Activated CD4-positive, alpha-beta T cell treated with anti-CD3 and anti-CD28 coated beads, Interleukin-2, amount 10 ng/mL, durations not matched to agents 24 days and 14 days (primary cell): ENCODE data around the gene EMX1. TPM values are rescaled to one million over a fixed set of nuclear protein-coding genes. Genes with fewer than 3 reads are reported as not detected.

Experiments
- DNase-seq: peaks from one replicate; pipeline ENCODE4 v3.0.0; 2022
- H3K27ac Mint-ChIP-seq: one replicate; pipeline ENCODE4 v1.8.0; 2022; ENCODE audit warnings: mild to moderate bottlenecking, mixed read lengths
- H3K27me3 Mint-ChIP-seq: one replicate; pipeline ENCODE4 v1.8.0; 2022; ENCODE audit warnings: mixed read lengths
- H3K36me3 Mint-ChIP-seq: one replicate; pipeline ENCODE4 v1.8.0; 2022; ENCODE audit warnings: low read depth, mild to moderate bottlenecking, mixed read lengths
- H3K4me1 Mint-ChIP-seq: one replicate; pipeline ENCODE4 v1.8.0; 2021; ENCODE audit warnings: mixed read lengths
- H3K4me3 Mint-ChIP-seq: one replicate; pipeline ENCODE4 v1.8.0; 2022; ENCODE audit warnings: mild to moderate bottlenecking, moderate library complexity, mixed read lengths
- H3K9me3 Mint-ChIP-seq: one replicate; pipeline ENCODE4 v1.8.0; 2021; ENCODE audit warnings: mixed read lengths
- intact Hi-C: fragments of 100-400 bp; cut with micrococcal nuclease; formaldehyde crosslinking; loops from one replicate; pipeline ENCODE4 v1.15.1; 2023
- total RNA-seq: library from RNA; stranded (reverse); gene quantifications from 2 replicates; pipeline ENCODE4 v1.2.3, GENCODE V29; 2022

The EMX1 gene
- total RNA-seq, 1 donor from 2014 or later: not detected

GRCh38 chr2:72924353-72925240, 7.3 kb downstream of the EMX1 start:
- no peak overlapping the region for H3K27ac Mint-ChIP-seq
- peaks cover 49% of the 10 kb centered on the region for H3K27me3 Mint-ChIP-seq
- H3K36me3 Mint-ChIP-seq: no peaks in the 10 kb centered on the region
- no peaks in the 10 kb centered on the region for H3K9me3 Mint-ChIP-seq
- no peak overlapping the region for H3K4me3 Mint-ChIP-seq
- intact Hi-C loops: no loop called here
- H3K4me1 Mint-ChIP-seq: peaks cover 4% of the 10 kb centered on the region
- DNase-seq: no peak

- Mint-ChIP-seq H3K27me3 (peaks cover 45% of the 10 kb centered on the region), H3K4me3 (no peak overlapping the region), H3K9me3 (no peaks in the 10 kb centered on the region), H3K27ac (no peak overlapping the region), H3K36me3 (no peaks in the 10 kb centered on the region), H3K4me1 (peaks cover 4% of the 10 kb centered on the region)
- DNase-seq: no peak
- intact Hi-C loops: no loop called here
These were observed 8.1 kb downstream of the EMX1 start for GRCh38 chr2:72925328-72925943.

- Mint-ChIP-seq H3K36me3 (no peaks in the 10 kb centered on the region), H3K4me3 (no peak overlapping the region), H3K27me3 (peaks cover 38% of the 10 kb centered on the region), H3K9me3 (no peaks in the 10 kb centered on the region), H3K27ac (no peak overlapping the region), H3K4me1 (peaks cover 4% of the 10 kb centered on the region)
- intact Hi-C loops: no loop called here
- no peak for DNase-seq
These were observed 9.0 kb downstream of the EMX1 start for GRCh38 chr2:72926368-72926767.

GRCh38 chr2:72926811-72927465, 9.6 kb downstream of the EMX1 start:
- no peak overlapping the region for H3K4me3 Mint-ChIP-seq
- H3K27ac Mint-ChIP-seq: no peak overlapping the region
- intact Hi-C loops: no loop called here
- H3K27me3 Mint-ChIP-seq: peaks cover 32% of the 10 kb centered on the region
- peaks cover 4% of the 10 kb centered on the region for H3K4me1 Mint-ChIP-seq
- H3K36me3 Mint-ChIP-seq: no peaks in the 10 kb centered on the region
- DNase-seq: no peak
- H3K9me3 Mint-ChIP-seq: no peaks in the 10 kb centered on the region

DNA sequence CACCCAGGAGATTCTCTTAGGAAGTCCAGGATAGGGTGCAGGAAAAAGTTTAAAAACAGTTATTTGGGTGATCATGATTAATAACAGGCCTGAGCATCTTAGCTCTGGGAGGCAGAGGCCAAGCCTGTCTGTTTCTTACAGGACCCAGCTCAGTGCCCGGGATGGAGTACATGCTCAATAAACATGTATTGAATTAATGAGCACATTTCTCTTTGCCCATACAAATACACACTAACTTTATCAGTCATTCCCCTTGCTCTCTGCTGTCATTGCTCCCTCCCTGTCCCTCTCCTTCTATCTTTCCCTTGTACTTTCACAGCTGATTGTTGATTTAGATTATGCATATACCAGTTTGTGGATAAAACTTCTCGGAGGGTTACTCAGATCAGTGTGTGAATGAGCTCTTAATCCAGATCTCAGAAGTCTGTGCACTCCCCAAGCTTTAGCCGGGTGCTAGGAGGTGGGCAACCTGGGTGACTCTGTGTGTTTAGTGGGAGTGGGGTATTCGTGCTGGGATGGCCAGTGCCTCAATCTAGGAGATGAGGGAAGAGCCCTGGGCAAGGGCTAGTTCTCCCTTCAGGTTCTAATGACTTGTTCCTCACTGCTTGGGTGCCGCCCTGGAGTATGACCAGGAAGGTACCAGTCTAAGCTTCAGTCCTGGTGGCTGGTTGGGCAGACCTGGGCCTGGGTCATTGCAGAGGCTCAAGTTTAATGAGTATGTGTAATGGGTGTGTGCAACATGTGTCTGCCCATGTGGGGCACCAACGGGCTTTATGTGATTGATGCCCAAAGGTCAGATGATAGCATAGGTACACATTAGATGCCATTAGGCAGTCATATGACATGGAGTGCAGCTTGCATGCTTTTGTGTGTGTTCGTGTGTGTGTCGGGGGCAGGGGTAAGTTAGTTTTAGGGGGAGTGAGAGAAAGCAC, 10.6 kb downstream of the EMX1 start:
- DNase-seq: no peak
- intact Hi-C loops: no loop called here
- no peaks in the 10 kb centered on the region for H3K36me3 Mint-ChIP-seq

DNA sequence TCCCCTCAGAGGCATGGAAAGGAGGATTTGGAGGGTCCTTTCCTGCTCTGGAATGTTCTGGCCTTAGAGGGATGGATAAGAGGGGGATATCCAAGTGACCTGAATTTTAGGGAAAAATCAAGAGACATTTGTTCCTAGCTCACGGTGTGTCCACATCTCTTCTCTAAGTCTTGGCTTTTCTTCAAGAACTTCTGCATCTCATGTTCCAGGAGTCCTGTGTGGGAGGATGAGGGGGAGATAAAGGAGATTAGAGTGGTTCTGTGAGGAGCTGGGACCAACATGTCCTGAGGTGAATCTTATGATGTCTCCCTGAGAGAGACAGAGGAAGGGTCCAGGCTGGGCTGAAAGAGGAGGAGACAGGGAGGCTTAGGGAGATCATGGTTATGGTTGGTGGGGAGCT, 11.7 kb downstream of the EMX1 start:
- Mint-ChIP-seq H3K9me3 (no peaks in the 10 kb centered on the region), H3K4me1 (peaks cover 5% of the 10 kb centered on the region), H3K27ac (no peak overlapping the region), H3K27me3 (peaks cover 12% of the 10 kb centered on the region), H3K4me3 (no peak overlapping the region), H3K36me3 (no peaks in the 10 kb centered on the region)
- no peak for DNase-seq
- intact Hi-C loops: no loop called here

More for the DNA sequence above, 10.6 kb downstream of the EMX1 start:
- no peaks in the 10 kb centered on the region for H3K9me3 Mint-ChIP-seq
- peaks cover 9% of the 10 kb centered on the region for H3K4me1 Mint-ChIP-seq
- no peak overlapping the region for H3K27ac Mint-ChIP-seq
- H3K27me3 Mint-ChIP-seq: peaks cover 23% of the 10 kb centered on the region
- H3K4me3 Mint-ChIP-seq: no peak overlapping the region

DNA sequence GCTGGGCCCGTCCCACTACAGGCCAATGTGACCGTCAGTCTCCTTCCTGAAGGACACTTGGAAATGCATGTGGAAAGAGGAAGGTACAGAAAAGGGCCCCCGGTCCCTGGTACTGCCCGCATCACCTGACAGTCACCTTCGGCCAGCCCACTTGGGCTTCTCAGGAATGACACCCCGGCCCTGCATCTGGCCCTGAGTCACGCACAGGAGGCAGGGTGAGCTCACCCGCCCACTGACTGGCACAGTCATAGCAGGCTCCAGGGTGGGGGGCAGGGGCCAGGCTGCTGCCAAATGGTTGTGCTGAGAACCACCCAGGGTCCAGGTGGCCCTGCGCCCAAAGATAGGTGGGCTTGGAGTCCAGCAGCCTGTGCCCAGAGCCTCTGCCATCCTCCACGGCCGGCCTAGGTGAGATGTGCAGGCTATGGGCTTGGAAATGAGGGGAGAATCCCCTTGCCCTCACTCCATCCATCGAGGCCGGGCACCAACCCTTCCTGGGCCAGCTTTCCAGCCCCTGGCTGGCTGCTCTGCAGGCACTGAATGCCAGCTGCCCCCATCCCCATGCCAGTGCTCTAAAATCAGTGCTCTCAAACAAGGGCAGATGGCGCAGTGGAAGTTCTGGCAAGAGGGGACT, 14.1 kb downstream of the EMX1 start:
- no peak overlapping the region for H3K4me3 Mint-ChIP-seq
- peaks cover 10% of the 10 kb centered on the region for H3K4me1 Mint-ChIP-seq
- peaks cover 2% of the 10 kb centered on the region for H3K27me3 Mint-ChIP-seq
- H3K27ac Mint-ChIP-seq: no peak overlapping the region
- intact Hi-C loops: no loop called here
- no peaks in the 10 kb centered on the region for H3K9me3 Mint-ChIP-seq
- no peak for DNase-seq
- no peaks in the 10 kb centered on the region for H3K36me3 Mint-ChIP-seq

DNA sequence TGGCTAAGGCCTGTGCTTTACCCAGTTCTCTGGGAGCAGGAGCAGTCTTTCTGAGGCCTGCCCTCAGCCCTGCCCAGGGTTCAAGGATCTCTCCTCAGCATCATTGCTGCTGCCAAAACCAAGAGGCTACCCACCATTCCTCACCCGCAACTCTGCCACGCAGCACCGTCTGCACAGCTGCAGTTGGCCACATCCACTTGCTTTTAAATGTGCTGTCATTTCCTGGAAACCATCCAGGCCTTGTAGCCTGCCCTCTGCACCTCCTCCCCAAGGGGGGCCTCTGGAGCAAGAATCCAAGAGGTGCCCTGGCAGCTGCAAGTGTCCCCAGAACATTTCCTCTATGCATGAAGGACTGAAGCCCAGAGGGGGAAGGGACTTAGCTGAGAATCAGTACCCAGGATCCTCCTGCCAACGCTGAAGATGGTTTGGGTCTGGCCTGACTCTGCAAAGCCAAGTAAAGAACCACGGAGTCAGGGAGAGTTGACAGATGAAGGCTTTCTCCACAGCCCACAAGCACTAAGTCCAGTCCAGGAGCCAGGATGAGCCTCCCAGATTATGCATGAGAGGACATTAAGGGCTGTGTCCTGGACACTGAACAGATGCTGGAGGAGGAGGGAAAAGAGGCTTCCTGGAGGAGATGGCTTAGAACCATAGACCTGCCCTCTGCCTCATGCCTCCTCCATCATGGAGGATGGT, 14.9 kb downstream of the EMX1 start:
- no peak for DNase-seq
- no peaks in the 10 kb centered on the region for H3K36me3 Mint-ChIP-seq
- peaks cover 10% of the 10 kb centered on the region for H3K4me1 Mint-ChIP-seq
- no peak overlapping the region for H3K27ac Mint-ChIP-seq
- H3K9me3 Mint-ChIP-seq: no peaks in the 10 kb centered on the region
- H3K4me3 Mint-ChIP-seq: no peak overlapping the region
- H3K27me3 Mint-ChIP-seq: peaks cover 2% of the 10 kb centered on the region
- intact Hi-C loops: no loop called here

- Mint-ChIP-seq H3K27ac (no peak overlapping the region), H3K36me3 (no peaks in the 10 kb centered on the region), H3K27me3 (peaks cover 2% of the 10 kb centered on the region), H3K4me3 (no peak overlapping the region), H3K9me3 (no peaks in the 10 kb centered on the region), H3K4me1 (peaks cover 10% of the 10 kb centered on the region)
- DNase-seq: no peak
- intact Hi-C loops: no loop called here
These were observed 15.5 kb downstream of the EMX1 start for GRCh38 chr2:72932805-72933204.

DNA sequence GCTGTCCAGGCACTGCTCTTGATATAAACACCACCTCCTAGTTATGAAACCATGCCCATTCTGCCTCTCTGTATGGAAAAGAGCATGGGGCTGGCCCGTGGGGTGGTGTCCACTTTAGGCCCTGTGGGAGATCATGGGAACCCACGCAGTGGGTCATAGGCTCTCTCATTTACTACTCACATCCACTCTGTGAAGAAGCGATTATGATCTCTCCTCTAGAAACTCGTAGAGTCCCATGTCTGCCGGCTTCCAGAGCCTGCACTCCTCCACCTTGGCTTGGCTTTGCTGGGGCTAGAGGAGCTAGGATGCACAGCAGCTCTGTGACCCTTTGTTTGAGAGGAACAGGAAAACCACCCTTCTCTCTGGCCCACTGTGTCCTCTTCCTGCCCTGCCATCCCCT, 15.9 kb downstream of the EMX1 start:
- Mint-ChIP-seq H3K4me1 (peaks cover 10% of the 10 kb centered on the region), H3K27ac (no peak overlapping the region), H3K27me3 (peaks cover 2% of the 10 kb centered on the region), H3K9me3 (no peaks in the 10 kb centered on the region), H3K4me3 (no peak overlapping the region), H3K36me3 (no peaks in the 10 kb centered on the region)
- no peak for DNase-seq
- intact Hi-C loops: no loop called here

GRCh38 chr2:72933646-72934151, 16.4 kb downstream of the EMX1 start:
- Mint-ChIP-seq H3K4me3 (no peak overlapping the region), H3K4me1 (peaks cover 10% of the 10 kb centered on the region), H3K27ac (no peak overlapping the region), H3K9me3 (no peaks in the 10 kb centered on the region), H3K36me3 (no peaks in the 10 kb centered on the region), H3K27me3 (peaks cover 2% of the 10 kb centered on the region)
- no peak for DNase-seq
- intact Hi-C loops: no loop called here

GRCh38 chr2:72934683-72935610, 17.6 kb downstream of the EMX1 start:
- Mint-ChIP-seq H3K27ac (no peak overlapping the region), H3K36me3 (no peaks in the 10 kb centered on the region), H3K9me3 (no peaks in the 10 kb centered on the region), H3K4me3 (no peak overlapping the region), H3K4me1 (peaks cover 10% of the 10 kb centered on the region), H3K27me3 (peaks cover 2% of the 10 kb centered on the region)
- no peak for DNase-seq
- intact Hi-C loops: no loop called here
